Femur (tissue), 1 donor: ENCODE data around the gene PHKB.

Experiments used
- DNase-seq: peaks from one replicate; pipeline ENCODE4 v3.0.0-alpha.2; 2017

The PHKB gene

DNA sequence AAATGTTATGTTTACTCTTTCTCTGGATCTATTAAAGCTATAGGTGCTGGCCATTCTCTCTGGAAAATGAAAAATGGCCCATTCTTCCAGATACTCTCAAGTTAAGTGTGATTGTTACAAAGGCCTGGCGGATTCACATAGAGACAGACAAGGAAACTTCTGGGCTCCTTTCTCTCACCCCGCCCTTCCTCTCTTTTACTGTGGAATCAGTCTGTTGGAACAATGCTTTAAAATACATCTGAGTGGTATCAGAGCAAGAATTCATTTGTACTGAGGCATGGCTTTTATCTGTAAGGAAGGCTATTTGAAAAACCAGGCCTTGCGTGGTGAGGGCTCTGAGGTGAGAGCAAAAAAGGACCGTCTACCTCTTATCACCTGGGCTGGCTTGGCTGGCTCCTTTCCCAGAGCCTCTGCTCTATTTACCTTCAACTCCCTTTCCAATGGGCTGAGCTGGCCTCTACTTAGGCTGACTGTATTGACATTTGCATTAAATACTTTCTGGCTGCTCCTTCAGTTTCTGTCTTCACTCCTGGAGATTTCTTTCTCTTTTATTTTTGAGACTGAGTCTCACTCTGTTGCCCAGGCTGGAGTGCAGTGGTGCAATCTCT, 274.0 kb downstream of the PHKB start:
- DNase-seq: no peak

- DNase-seq: no peak
Observed at GRCh38 chr16:47750371-47750770, 289.2 kb downstream of the PHKB start.
